Ascending aorta (tissue), 2 donors: ENCODE data around the gene SLC25A33. TPM values are rescaled to one million over a fixed set of nuclear protein-coding genes. Genes with fewer than 3 reads are reported as not detected.

ENCODE experiments used
- DNase-seq, 2 donors: peaks; one replicate each; pipeline ENCODE4 v3.0.0-alpha.2; 2019; ENCODE audit warnings: low spot score in 2 of 2
- H3K27ac ChIP-seq, 2 donors: fragments of 200-600 bp; sonication (generic); one replicate each; pipeline ENCODE4 v1.5.1; 2016 to 2017; ENCODE audit warnings: mild to moderate bottlenecking in 1 of 2
- H3K27me3 ChIP-seq: fragments of 200-600 bp; sonication (generic); one replicate; pipeline ENCODE4 v1.5.1; 2017
- H3K36me3 ChIP-seq, 2 donors: fragments of 200-600 bp; sonication (generic); one replicate each; pipeline ENCODE4 v1.5.1; 2016
- H3K4me1 ChIP-seq, 2 donors: fragments of 200-600 bp; sonication (generic); one replicate each; pipeline ENCODE4 v1.5.1; 2016 to 2017; ENCODE audit warnings: mild to moderate bottlenecking in 1 of 2
- H3K4me3 ChIP-seq, 2 donors: fragments of 200-600 bp; sonication (generic); one replicate each; pipeline ENCODE4 v1.5.1; 2016 to 2017; ENCODE audit warnings: mild to moderate bottlenecking in 1 of 2
- H3K9me3 ChIP-seq, 2 donors: fragments of 200-600 bp; sonication (generic); one replicate each; pipeline ENCODE4 v1.5.1; 2016
- intact Hi-C: fragments of 100-400 bp; cut with DNase I; formaldehyde crosslinking; loops from one replicate; pipeline ENCODE4 v1.15.1; 2023
- total RNA-seq: library from RNA; depleted of rRNA; stranded (reverse); fragments of >200 nt; gene quantifications from one replicate; pipeline ENCODE4 v1.1.0, GENCODE V29; 2016
- TF ChIP-seq, protein P1 (sequence below), 3 experiments: fragments of 200-600 bp in 2 of 3; fragments of 450-650 bp in 1 of 3; sonication (generic) in 2 of 3; IDR thresholded peaks; one replicate each; pipeline ENCODE4 v1.5.1; 2016 to 2019; ENCODE audit warnings: antibody characterized with exemption in 3 of 3, mild to moderate bottlenecking in 1 of 3, moderate library complexity in 1 of 3

Gene SLC25A33
- total RNA-seq, 1 donor from 2014 or later = 0.11 TPM

DNA sequence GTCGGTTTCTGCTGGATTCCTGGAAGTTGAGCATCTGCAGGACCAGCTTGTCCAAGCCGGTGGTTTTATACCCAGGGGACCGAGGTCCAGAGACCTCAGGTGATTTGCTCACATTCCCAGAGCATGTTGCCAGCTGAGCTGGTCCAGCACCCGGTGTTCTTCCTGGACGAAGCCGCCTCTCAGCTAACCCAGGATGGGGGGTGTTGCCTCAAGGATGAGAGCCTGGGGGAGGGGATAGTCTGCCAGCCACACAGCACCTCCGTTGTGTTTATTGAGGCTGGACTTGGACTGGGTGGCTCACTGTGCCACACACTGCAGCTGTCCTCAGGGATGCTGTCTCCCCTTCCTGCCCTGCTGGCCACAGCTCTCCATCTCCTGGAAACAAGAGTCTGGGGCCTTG, 50.9 kb downstream of the SLC25A33 start:
- Histone ChIP-seq H3K27ac (no peak overlapping the region), H3K4me1 (peaks cover 8 to 10% of the 10 kb centered on the region in 2 donors), H3K4me3 (peak overlapping the region in 1 of 2 donors; percentile 91), H3K36me3 (no peaks in the 10 kb centered on the region), H3K27me3 (no peaks in the 10 kb centered on the region), H3K9me3 (no peaks in the 10 kb centered on the region)
- TF ChIP-seq, protein P1, sequence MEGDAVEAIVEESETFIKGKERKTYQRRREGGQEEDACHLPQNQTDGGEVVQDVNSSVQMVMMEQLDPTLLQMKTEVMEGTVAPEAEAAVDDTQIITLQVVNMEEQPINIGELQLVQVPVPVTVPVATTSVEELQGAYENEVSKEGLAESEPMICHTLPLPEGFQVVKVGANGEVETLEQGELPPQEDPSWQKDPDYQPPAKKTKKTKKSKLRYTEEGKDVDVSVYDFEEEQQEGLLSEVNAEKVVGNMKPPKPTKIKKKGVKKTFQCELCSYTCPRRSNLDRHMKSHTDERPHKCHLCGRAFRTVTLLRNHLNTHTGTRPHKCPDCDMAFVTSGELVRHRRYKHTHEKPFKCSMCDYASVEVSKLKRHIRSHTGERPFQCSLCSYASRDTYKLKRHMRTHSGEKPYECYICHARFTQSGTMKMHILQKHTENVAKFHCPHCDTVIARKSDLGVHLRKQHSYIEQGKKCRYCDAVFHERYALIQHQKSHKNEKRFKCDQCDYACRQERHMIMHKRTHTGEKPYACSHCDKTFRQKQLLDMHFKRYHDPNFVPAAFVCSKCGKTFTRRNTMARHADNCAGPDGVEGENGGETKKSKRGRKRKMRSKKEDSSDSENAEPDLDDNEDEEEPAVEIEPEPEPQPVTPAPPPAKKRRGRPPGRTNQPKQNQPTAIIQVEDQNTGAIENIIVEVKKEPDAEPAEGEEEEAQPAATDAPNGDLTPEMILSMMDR (IDR thresholded peaks at IDR 0.05) = no peak
- DNase-seq = peak in 1 of 2 donors; percentile 53
- intact Hi-C loops = no loop called here

DNA sequence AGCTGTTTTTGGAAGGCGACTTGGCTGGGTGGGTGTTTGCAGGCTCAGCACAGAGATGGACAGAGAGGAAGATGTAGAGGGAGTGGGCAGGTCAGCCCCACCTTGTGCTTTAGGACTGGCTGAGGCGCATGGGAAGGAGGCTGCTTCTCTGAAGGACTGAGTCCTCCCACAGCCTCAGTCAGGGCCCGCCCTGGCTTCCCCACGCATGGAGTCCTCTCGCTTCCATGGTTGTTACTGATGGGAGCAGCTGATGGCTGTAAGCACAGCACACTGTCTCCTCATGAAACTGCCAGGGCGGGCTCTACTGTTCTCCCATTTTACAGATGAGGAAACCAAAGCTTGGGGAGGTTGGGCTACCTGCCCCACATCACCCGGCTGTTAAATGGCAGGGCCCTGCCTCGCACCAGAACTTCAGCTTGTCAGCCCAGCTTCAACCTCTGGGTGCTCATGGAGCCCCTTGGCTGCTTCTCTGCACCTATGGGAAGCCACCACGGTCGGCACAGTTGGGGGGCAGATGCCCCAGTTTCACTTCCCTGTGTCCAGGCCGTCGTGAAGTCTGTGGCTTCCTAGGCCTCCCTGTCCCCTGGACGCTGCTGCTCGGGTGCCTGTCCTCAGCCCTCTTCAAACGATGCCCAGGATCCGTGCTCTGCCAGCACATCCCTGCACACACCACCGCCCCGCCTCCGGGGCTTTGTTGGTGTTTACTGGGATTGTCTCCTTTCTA, 51.8 kb downstream of the SLC25A33 start:
- peaks cover 8 to 10% of the 10 kb centered on the region in 2 donors for H3K4me1 ChIP-seq
- no peaks in the 10 kb centered on the region for H3K36me3 ChIP-seq
- DNase-seq = peak in 1 of 2 donors; percentile 63
- TF ChIP-seq, protein P1 (IDR thresholded peaks at IDR 0.05) = no peak
- intact Hi-C loops = no loop called here
- no peak overlapping the region for H3K4me3 ChIP-seq
- H3K27me3 ChIP-seq = no peaks in the 10 kb centered on the region
- no peak overlapping the region for H3K27ac ChIP-seq
- no peaks in the 10 kb centered on the region for H3K9me3 ChIP-seq

DNA sequence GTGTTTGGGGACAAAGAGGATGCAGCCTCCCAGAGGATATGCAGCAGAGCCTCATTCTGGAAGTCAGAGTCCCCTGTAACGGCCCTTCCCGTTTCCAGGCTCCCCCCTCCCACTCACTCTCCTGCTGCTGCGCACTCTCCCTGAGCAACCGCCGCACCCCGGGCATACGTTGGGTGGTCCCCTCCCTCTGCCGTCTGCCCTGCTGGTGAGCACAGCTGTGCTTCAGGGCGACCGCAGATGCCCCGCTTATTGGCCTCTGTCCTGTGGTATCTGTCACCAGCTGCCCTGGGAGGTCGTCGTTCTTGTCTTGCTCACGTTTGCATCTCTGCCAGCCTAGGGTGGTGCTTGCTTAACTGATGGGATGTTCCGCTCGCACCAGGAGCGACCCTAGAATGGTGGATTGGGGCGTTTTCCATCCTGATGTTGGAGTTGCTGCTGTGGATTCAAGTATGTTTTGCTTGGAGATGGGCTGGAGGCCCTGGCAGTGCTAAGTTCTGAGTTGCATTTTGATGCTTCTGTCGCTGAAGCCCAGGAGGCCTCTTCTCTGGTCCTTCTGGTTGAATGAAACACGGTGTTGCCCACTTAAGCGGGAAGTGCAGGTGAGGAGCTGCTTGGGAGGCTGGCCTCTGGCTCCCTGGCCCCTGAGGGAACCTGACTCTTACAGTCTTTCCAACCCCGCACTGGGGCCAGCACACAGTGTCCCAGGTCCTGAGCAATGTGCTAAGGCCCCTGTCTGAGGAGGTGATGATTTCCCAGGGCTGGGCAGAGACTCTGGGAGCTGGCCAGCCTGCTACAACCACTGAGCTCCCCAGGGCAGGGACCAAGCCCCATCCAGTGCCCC, 52.6 kb downstream of the SLC25A33 start:
- Histone ChIP-seq H3K4me3 (no peak overlapping the region), H3K9me3 (no peaks in the 10 kb centered on the region), H3K27ac (no peak overlapping the region), H3K27me3 (no peaks in the 10 kb centered on the region), H3K4me1 (peaks cover 8 to 10% of the 10 kb centered on the region in 2 donors), H3K36me3 (peaks cover 0 to 1% of the 10 kb centered on the region in 2 donors)
- no peak for DNase-seq
- TF ChIP-seq, protein P1 (IDR thresholded peaks at IDR 0.05) = no peak
- intact Hi-C loops = no loop called here

DNA sequence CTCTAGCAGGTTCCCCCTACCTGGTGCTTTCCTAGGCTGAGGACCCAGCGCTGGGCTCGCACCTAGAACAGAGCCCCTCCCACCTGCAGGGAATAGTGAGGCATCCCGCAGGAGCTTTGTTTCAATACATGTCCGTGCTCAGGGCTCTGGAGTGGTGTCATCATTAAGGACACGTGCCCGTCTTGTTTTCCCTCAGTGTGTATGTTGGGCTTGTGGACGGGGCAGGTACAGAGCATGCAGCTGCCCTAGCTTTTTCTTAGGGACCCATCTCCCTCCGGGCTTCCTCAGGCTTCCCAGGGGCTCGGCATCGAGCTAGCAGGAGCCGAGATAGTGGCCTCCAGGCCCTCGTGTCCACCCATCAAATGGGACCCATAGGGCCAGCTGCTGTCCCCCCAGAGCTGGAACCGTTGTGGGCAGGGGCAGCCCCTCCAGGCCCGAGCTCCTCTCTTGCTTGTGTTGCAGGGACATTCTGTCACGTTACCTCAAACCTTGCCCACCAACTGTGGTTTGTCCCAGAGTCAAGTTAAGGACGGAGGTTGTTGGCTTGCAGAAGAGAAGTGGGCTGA, 53.3 kb downstream of the SLC25A33 start:
- Histone ChIP-seq H3K27me3 (no peaks in the 10 kb centered on the region), H3K36me3 (peaks cover 1 to 8% of the 10 kb centered on the region in 2 donors), H3K9me3 (no peaks in the 10 kb centered on the region), H3K4me1 (peaks cover 8 to 10% of the 10 kb centered on the region in 2 donors), H3K27ac (no peak overlapping the region), H3K4me3 (no peak overlapping the region)
- intact Hi-C loops = no loop called here
- TF ChIP-seq, protein P1 (IDR thresholded peaks at IDR 0.05) = no peak
- peak in 1 of 2 donors; percentile 45 for DNase-seq

DNA sequence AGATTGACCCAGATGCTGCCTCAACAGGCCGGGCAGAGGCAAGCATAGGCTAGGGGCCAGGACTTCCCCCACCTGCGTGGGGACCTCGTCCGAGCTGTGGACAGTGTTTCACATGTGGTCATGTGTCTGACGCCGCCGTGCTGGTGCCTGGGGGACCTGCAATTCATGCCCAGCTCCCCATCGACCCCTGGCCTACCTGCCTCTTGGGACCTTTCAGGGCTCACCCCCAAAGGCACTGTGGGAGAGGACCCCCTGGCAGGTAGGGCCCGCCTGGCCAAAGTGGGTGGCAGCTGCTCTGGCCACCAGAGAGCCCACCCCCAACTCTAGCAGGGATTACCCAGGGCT, 53.9 kb downstream of the SLC25A33 start:
- TF ChIP-seq, protein P1 (IDR thresholded peaks at IDR 0.05) = no peak
- Histone ChIP-seq H3K4me3 (no peak overlapping the region), H3K36me3 (peaks cover 6 to 8% of the 10 kb centered on the region in 2 donors), H3K4me1 (peaks cover 8 to 10% of the 10 kb centered on the region in 2 donors), H3K27ac (no peak overlapping the region), H3K9me3 (no peaks in the 10 kb centered on the region), H3K27me3 (no peaks in the 10 kb centered on the region)
- DNase-seq = no peak
- intact Hi-C loops = no loop called here
